ENCODE data around the gene LEKR1.
"Not testable (repeated sequence)": the region's sequence is repeated elsewhere in the genome, so short reads cannot be mapped to it uniquely, and the experiment has no call there.

Gene LEKR1

GRCh38 chr3:156948402-156949210, 122.5 kb downstream of the LEKR1 start:
- DNase-seq (ENCODE audit: low spot score in 2 of 2) = no peak
- ATAC-seq (replicated peaks; ENCODE audit: extremely low read depth, poor library complexity, severe bottlenecking) = no peak
- H3K4me1 Mint-ChIP-seq = no peaks in the 10 kb centered on the region
- no peaks in the 10 kb centered on the region for H3K36me3 Mint-ChIP-seq (ENCODE audit: insufficient read depth)
- no peak overlapping the region for H3K4me3 Mint-ChIP-seq
- H3K9me3 Mint-ChIP-seq = no peaks in the 10 kb centered on the region
- H3K27me3 Mint-ChIP-seq = peaks cover 6% of the 10 kb centered on the region
- H3K27ac Mint-ChIP-seq (ENCODE audit: low read depth) = no peak overlapping the region

GRCh38 chr3:156952011-156952410, 125.9 kb downstream of the LEKR1 start:
- no peaks in the 10 kb centered on the region for H3K9me3 Mint-ChIP-seq
- H3K27me3 Mint-ChIP-seq = peaks cover 9% of the 10 kb centered on the region
- H3K36me3 Mint-ChIP-seq (ENCODE audit: insufficient read depth) = no peaks in the 10 kb centered on the region
- DNase-seq (ENCODE audit: low spot score in 2 of 2) (no peak), ATAC-seq (replicated peaks; ENCODE audit: extremely low read depth, poor library complexity, severe bottlenecking) (no peak)
- no peak overlapping the region for H3K4me3 Mint-ChIP-seq
- H3K4me1 Mint-ChIP-seq = no peaks in the 10 kb centered on the region
- no peak overlapping the region for H3K27ac Mint-ChIP-seq (ENCODE audit: low read depth)

GRCh38 chr3:156957715-156958114, 131.6 kb downstream of the LEKR1 start:
- peaks cover 7% of the 10 kb centered on the region for H3K4me1 Mint-ChIP-seq
- H3K27me3 Mint-ChIP-seq = peaks cover 9% of the 10 kb centered on the region
- no peaks in the 10 kb centered on the region for H3K9me3 Mint-ChIP-seq
- H3K27ac Mint-ChIP-seq (ENCODE audit: low read depth) = peak overlapping the region; percentile 25
- no peak overlapping the region for H3K4me3 Mint-ChIP-seq
- DNase-seq (ENCODE audit: low spot score in 2 of 2) (no peak), ATAC-seq (replicated peaks; ENCODE audit: extremely low read depth, poor library complexity, severe bottlenecking) (no peak)
- no peaks in the 10 kb centered on the region for H3K36me3 Mint-ChIP-seq (ENCODE audit: insufficient read depth)

- Mint-ChIP-seq H3K27me3 (peaks cover 9% of the 10 kb centered on the region), H3K27ac (ENCODE audit: low read depth) (no peak overlapping the region), H3K4me1 (peaks cover 7% of the 10 kb centered on the region), H3K36me3 (ENCODE audit: insufficient read depth) (no peaks in the 10 kb centered on the region), H3K9me3 (no peaks in the 10 kb centered on the region), H3K4me3 (no peak overlapping the region)
- ATAC-seq (replicated peaks; ENCODE audit: extremely low read depth, poor library complexity, severe bottlenecking) = no peak
- DNase-seq (ENCODE audit: low spot score in 2 of 2) = no peak
These were observed 136.9 kb downstream of the LEKR1 start for GRCh38 chr3:156963096-156963495.

- Mint-ChIP-seq H3K9me3 (no peaks in the 10 kb centered on the region), H3K27ac (ENCODE audit: low read depth) (no peak overlapping the region), H3K27me3 (peaks cover 9% of the 10 kb centered on the region), H3K4me3 (no peak overlapping the region), H3K4me1 (no peaks in the 10 kb centered on the region), H3K36me3 (ENCODE audit: insufficient read depth) (no peaks in the 10 kb centered on the region)
- ATAC-seq (replicated peaks; ENCODE audit: extremely low read depth, poor library complexity, severe bottlenecking) = no peak
- DNase-seq (ENCODE audit: low spot score in 2 of 2) = no peak
These were observed 138.4 kb downstream of the LEKR1 start for GRCh38 chr3:156964577-156964976.

GRCh38 chr3:156966349-156966748, 140.2 kb downstream of the LEKR1 start:
- not testable (repeated sequence) for H3K36me3 Mint-ChIP-seq (ENCODE audit: insufficient read depth); H3K4me1 Mint-ChIP-seq; H3K9me3 Mint-ChIP-seq; H3K27me3 Mint-ChIP-seq; H3K27ac Mint-ChIP-seq (ENCODE audit: low read depth); ATAC-seq (replicated peaks; ENCODE audit: extremely low read depth, poor library complexity, severe bottlenecking); H3K4me3 Mint-ChIP-seq; DNase-seq (ENCODE audit: low spot score in 2 of 2)

GRCh38 chr3:156973954-156974353, 147.8 kb downstream of the LEKR1 start:
- peak overlapping the region; percentile 73 for H3K27ac Mint-ChIP-seq (ENCODE audit: low read depth)
- no peaks in the 10 kb centered on the region for H3K27me3 Mint-ChIP-seq
- H3K9me3 Mint-ChIP-seq = no peaks in the 10 kb centered on the region
- DNase-seq (ENCODE audit: low spot score in 2 of 2) (no peak), ATAC-seq (replicated peaks; ENCODE audit: extremely low read depth, poor library complexity, severe bottlenecking) (no peak)
- H3K36me3 Mint-ChIP-seq (ENCODE audit: insufficient read depth) = peaks cover 2% of the 10 kb centered on the region
- peaks cover 20% of the 10 kb centered on the region for H3K4me1 Mint-ChIP-seq
- no peak overlapping the region for H3K4me3 Mint-ChIP-seq

- peaks cover 24% of the 10 kb centered on the region for H3K4me1 Mint-ChIP-seq
- H3K27me3 Mint-ChIP-seq = no peaks in the 10 kb centered on the region
- H3K9me3 Mint-ChIP-seq = no peaks in the 10 kb centered on the region
- no peak overlapping the region for H3K4me3 Mint-ChIP-seq
- no peak for ATAC-seq (replicated peaks; ENCODE audit: extremely low read depth, poor library complexity, severe bottlenecking)
- H3K27ac Mint-ChIP-seq (ENCODE audit: low read depth) = peak overlapping the region; percentile 73
- peaks cover 2% of the 10 kb centered on the region for H3K36me3 Mint-ChIP-seq (ENCODE audit: insufficient read depth)
- no peak for DNase-seq (ENCODE audit: low spot score in 2 of 2)
These were observed 148.8 kb downstream of the LEKR1 start for GRCh38 chr3:156974931-156975330.

GRCh38 chr3:156975721-156976120, 149.6 kb downstream of the LEKR1 start:
- Mint-ChIP-seq H3K4me3 (no peak overlapping the region), H3K27ac (ENCODE audit: low read depth) (peak overlapping the region; percentile 73), H3K4me1 (peaks cover 24% of the 10 kb centered on the region), H3K27me3 (no peaks in the 10 kb centered on the region), H3K9me3 (no peaks in the 10 kb centered on the region), H3K36me3 (ENCODE audit: insufficient read depth) (peaks cover 2% of the 10 kb centered on the region)
- no peak for ATAC-seq (replicated peaks; ENCODE audit: extremely low read depth, poor library complexity, severe bottlenecking)
- DNase-seq (ENCODE audit: low spot score in 2 of 2) = no peak

GRCh38 chr3:156976933-156977332, 150.8 kb downstream of the LEKR1 start:
- no peak overlapping the region for H3K4me3 Mint-ChIP-seq
- no peaks in the 10 kb centered on the region for H3K9me3 Mint-ChIP-seq
- peaks cover 2% of the 10 kb centered on the region for H3K36me3 Mint-ChIP-seq (ENCODE audit: insufficient read depth)
- no peak for ATAC-seq (replicated peaks; ENCODE audit: extremely low read depth, poor library complexity, severe bottlenecking)
- H3K27ac Mint-ChIP-seq (ENCODE audit: low read depth) = no peak overlapping the region
- no peak for DNase-seq (ENCODE audit: low spot score in 2 of 2)
- H3K4me1 Mint-ChIP-seq = peaks cover 24% of the 10 kb centered on the region
- no peaks in the 10 kb centered on the region for H3K27me3 Mint-ChIP-seq

GRCh38 chr3:156978481-156978961, 152.4 kb downstream of the LEKR1 start:
- H3K27ac Mint-ChIP-seq (ENCODE audit: low read depth) = peak overlapping the region; percentile 71
- ATAC-seq (replicated peaks; ENCODE audit: extremely low read depth, poor library complexity, severe bottlenecking) = peak; percentile 79
- no peaks in the 10 kb centered on the region for H3K27me3 Mint-ChIP-seq

GRCh38 chr3:156981005-156981404, 154.9 kb downstream of the LEKR1 start:
- no peak for ATAC-seq (replicated peaks; ENCODE audit: extremely low read depth, poor library complexity, severe bottlenecking)
- H3K4me3 Mint-ChIP-seq = no peak overlapping the region
- H3K27me3 Mint-ChIP-seq = no peaks in the 10 kb centered on the region
- H3K27ac Mint-ChIP-seq (ENCODE audit: low read depth) = no peak overlapping the region
- no peaks in the 10 kb centered on the region for H3K9me3 Mint-ChIP-seq
- DNase-seq (ENCODE audit: low spot score in 2 of 2) = no peak
- H3K4me1 Mint-ChIP-seq = peaks cover 16% of the 10 kb centered on the region
- peaks cover 2% of the 10 kb centered on the region for H3K36me3 Mint-ChIP-seq (ENCODE audit: insufficient read depth)

More at GRCh38 chr3:156978481-156978961, 152.4 kb downstream of the LEKR1 start:
- no peaks in the 10 kb centered on the region for H3K9me3 Mint-ChIP-seq
- H3K4me3 Mint-ChIP-seq = peak overlapping the region; percentile 41
- H3K36me3 Mint-ChIP-seq (ENCODE audit: insufficient read depth) = peaks cover 2% of the 10 kb centered on the region
- H3K4me1 Mint-ChIP-seq = peaks cover 24% of the 10 kb centered on the region
- no peak for DNase-seq (ENCODE audit: low spot score in 2 of 2)

- no peak for DNase-seq (ENCODE audit: low spot score in 2 of 2)
- Mint-ChIP-seq H3K4me3 (no peak overlapping the region), H3K27ac (ENCODE audit: low read depth) (no peak overlapping the region), H3K4me1 (peaks cover 8% of the 10 kb centered on the region), H3K36me3 (ENCODE audit: insufficient read depth) (peaks cover 2% of the 10 kb centered on the region), H3K9me3 (no peaks in the 10 kb centered on the region), H3K27me3 (no peaks in the 10 kb centered on the region)
- no peak for ATAC-seq (replicated peaks; ENCODE audit: extremely low read depth, poor library complexity, severe bottlenecking)
These were observed 157.4 kb downstream of the LEKR1 start for GRCh38 chr3:156983559-156983958.
